Purkinje cell (primary cell): Measurements from ENCODE around the gene ZNF182. TPM values are rescaled to one million over a fixed set of nuclear protein-coding genes. Genes with fewer than 3 reads are reported as not detected.

Experiments
- polyA plus RNA-seq: library from polyadenylated mRNA; unstranded; fragments of >200 nt; fragmentation: Nextera tagmentation; gene quantifications from 2 replicates; pipeline ENCODE4 v1.2.1, GENCODE V29; 2014

The ZNF182 gene
- polyA plus RNA-seq: 1.6 and 3.4 TPM in 2 replicates

DNA sequence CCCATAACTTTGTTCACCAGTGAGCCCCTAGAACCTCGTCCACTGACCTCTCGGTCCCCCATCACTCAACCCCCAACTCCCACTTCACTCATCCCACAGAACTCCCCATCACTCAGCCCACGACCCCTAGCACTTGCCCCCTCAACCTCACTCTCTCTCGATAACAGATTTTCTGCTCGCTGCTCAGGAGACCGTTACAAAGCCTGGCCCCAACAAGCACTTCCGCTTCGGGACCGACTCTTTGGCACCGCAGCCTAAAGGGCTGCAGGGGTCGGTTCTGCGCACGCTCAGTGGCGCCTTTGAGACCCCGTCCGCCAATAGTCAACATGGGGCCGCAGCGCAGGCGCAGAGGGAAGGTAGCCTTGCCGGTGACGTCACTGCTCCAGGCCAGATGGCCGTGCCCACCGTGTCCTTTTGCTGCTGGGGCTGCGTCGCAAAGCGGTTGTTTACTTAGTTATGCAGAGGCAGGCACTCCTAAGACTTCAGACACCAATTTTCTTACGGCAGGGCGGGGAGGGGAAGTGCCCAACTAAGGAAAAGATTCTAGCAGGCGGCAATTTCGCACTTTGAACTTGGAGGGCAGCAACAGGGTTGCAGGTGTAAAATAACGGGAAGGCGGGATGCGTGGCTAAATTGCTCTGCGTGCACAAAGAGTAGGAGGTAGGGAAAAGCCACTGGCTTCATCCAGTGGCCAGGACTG, at the start of gene ZNF182:
ZNF182 (minus strand) TSS at position 232 of the 700 bp plus-strand sequence. CDS start 1,380 bp downstream, outside the sequence.

DNA sequence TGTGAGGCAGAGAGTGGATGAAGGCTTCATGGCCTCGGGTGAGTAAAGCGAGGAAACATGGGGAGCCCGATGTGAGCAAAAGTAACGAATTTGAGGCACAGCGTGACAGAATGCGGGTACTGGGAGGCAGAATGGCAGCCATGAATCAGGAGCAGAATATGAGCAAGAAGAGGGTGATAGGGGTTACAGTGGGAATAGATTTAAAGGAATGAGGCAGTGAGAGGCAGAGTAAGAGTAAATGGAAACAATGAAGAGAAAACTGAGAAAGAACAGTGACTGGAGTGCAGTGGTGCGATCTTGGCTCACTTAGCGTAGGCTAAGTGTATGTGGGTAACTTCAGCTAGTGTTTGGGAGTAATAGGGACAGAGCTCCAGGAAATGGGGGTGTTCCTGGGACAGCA, 2.9 kb upstream of the ZNF182 start, which contains the start of gene SPACA5:
SPACA5 (plus strand) TSS at position 301 of the 400 bp plus-strand sequence. CDS start 815 bp downstream, outside the sequence.

Other genes starting within 250 kb of the ZNF182 start
- gene ZNF81, start 167.1 kb downstream of the ZNF182 start, polyA plus RNA-seq: 0.20 and 1.6 TPM in 2 replicates
- gene SPACA5, start 3.0 kb upstream of the ZNF182 start, polyA plus RNA-seq: not detected in 2 replicates
- gene ZNF630, start 67.7 kb upstream of the ZNF182 start, polyA plus RNA-seq: 0.87 and 1.3 TPM in 2 replicates
- gene SPACA5B, start 126.6 kb upstream of the ZNF182 start, polyA plus RNA-seq: not detected in 2 replicates
- not detected in 2 replicates for gene SSX5, start 192.8 kb upstream of the ZNF182 start, polyA plus RNA-seq